NCI-H2029 (cell line): ENCODE results near the gene RDH8.
A peak's percentile ranks its signal among the peaks of the same experiment; 100 is the strongest.
"Not testable (repeated sequence)": the region's sequence is repeated elsewhere in the genome, so short reads cannot be mapped to it uniquely, and the experiment has no call there.

ENCODE experiments used
- DNase-seq: peaks from one replicate; lab custom pipeline; 2025; lab: John Stamatoyannopoulos, UW

The RDH8 gene

DNA sequence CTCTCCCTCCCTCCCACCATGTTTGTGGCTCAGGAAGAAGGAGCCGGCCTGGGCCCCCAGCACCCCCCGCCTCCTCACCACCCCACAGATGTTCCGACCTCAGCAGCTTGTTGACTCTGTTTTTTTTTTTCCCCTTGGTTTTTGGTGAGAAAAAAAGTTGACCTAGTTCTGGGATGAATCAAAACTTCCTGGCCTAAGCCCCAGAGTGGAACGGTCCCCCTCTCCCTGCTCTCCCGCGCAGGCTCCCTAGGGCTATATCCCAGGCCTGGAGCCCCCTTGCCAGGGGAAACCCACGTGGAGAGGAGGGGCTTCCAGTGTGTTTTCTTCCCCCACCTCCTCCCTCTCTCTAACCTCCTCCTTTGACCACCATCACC, 7.0 kb upstream of the RDH8 start:
- DNase-seq = no peak

DNA sequence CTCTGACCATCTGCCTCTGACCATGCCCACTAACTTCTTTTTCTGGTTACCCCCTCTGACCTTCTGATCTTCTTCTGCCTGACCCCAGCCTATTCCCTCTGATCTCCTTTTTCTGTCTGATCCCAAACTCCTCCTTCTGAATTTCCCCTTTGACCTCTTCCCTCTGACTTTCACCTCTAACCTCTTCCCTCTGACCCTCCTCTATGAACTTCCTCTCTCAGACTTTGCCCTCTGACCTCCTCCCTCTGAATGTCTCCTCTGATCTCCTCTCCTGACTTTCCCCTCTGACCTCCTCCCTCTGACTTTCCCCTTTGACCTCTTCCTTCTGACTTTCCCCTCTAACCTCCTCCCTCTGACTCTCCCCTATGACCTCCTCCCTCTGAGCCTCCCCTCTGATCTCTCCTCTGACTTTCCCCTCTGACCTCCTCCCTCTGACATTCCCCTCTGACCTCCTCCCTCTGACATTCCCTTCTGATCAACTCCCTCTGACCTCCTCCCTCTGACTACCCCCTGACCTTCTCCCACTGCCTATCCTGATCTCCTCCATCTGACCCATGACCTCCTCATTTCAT, 6.4 kb upstream of the RDH8 start:
- no peak for DNase-seq

DNA sequence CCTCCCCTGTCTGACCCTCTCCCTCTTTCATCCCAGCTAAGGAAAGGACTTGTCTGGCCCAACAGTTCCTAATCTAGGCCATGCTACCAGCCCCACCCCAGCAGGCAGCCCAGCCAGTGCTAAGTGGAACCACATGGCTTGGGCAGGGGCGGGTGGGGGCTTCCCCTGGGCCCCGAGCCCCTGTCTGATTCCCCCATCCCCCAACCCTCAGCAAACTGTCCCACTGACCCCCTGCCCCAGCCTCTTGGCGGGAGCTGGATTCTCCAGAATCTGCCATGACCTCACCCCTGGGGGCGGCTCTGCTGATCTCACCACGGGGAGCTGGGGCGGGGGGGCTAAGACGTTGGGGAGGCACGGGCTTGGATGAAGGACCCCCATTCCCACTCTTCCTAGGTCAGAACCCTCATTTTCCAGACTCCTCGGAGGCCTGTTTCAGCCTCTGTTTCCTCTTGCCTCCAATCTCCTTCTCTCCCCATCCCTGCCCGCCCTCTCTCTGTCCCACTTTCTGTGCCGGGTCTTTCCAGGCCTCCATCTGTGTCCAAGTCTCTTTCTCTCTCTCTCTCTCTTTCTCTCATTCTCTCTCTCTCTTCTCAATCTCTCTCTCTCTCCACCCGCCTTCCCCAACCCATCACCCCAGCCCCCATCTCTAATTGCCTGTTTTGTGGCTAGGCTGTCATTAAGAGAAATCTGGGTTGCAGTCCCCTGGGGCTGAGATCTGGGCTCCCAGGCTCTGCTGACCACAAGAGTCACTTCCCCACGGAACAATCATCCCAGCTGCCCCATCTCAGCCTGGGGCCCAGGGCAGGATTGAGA, 5.7 kb upstream of the RDH8 start:
- DNase-seq = no peak

DNA sequence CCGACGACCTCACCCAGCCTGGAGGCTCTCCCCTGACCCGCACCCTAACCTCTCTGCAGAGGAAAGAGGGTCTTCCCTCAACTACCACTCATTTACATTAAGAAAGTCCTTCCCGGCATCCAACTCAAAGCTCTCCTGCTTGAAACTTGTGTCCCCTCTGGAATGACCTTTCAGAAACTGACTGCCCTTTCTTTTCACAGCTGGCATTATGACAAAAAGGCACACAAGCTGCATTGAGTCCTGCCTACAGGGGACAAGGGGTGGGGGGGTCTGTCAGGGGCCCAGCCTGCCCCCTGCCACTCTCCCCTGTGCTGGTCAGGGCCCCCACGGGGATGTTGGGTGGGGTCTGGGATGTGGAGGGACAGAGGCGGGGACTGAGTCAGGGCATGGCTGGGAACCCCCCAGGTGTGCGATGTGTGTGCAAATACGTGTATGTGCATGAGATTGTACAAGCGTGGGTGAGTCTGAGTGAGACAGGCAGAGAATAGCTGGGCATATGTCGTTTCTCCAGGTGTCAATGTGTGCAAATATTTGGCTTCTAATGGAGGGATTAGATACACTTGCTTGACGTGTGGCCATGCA, 5.0 kb upstream of the RDH8 start:
- no peak for DNase-seq

DNA sequence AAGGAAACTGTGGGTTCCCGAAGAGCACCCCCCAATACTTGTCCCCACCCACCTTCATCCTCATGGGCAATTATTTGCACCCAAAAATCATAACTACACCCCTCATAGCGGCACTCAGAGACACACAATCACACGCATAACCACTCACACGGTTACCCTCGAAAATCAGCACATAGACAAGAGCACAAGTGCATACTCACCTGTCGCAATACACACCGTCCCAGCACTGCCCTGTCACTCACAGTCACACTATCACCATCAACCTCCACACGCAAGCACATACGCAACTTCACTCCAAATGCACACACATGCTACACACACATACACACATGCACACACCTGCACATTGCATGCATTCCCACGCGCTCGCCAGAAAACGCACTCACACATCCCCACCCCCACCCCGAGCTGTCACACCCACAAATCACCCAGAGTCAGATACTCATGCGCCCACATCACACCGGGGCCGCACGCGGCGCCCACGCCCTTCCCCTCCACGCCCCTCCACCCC, 3.5 kb upstream of the RDH8 start:
- DNase-seq = no peak

- DNase-seq = no peak
These were observed 3.0 kb upstream of the RDH8 start, which contains the start of gene COL5A3 for GRCh38 chr19:10010247-10010691. Gene COL5A3 (minus strand): TSS chr19:10010504. CDS start chr19:10010385, 119 bp downstream.

- DNase-seq = no peak
These were observed 2.3 kb upstream of the RDH8 start for GRCh38 chr19:10010939-10011338.

DNA sequence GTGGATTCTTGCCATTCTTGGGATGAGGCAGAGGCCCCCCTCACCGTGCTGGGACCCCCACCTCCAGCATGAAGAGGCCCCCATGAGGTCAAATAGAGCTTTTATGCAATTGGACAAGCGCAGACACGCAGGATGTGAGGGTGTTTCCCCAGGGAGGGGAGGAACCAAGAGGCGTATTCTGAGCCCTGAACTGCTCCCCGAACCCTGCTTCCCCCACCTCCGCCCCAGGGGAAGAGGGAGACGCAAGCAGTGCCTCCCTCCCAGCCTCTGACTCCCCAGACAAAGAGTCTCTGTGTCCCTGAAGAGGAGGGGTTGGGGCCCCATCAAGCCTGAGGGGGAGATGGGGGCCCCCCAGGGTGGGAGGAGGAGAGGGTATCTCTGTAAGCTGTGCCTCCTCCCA, 1.3 kb upstream of the RDH8 start:
- no peak for DNase-seq

DNA sequence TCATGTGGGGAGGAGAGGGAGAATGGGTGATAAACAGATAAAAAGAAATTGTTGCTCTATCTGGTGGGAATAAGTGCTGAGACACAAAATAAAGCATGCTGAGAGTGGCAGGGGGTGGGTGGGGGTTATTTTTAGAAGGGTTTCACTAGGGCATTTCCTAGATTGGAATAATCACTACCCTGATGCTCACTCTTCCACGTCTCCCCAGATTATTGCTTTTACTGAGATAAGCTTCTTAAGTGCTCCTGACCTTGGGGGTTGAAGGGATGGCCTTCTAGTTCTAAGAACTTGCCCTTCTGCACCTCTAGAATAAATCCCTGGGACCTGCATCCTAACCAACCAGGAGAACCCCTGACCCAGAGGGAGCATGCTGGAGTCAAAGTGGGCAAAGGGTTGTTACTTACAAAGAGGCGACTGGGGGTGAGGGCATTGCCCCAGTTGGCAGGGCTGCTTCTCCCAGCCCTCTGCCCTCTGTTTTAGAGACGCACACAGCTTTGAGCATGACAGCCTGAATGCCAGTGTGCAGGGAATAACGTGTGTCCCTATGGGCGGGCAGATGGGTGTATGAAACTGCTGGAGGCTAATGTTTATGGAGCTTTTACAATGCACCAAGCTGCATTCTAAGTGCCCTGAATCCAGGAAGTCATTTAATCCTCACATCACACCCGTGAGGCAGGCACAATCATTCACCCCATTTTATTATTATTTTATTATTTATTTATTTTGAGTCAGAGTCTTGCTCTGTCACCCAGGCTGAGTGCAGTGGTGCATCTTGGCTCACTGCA, 743 bp downstream of the RDH8 start:
- no peak for DNase-seq

DNA sequence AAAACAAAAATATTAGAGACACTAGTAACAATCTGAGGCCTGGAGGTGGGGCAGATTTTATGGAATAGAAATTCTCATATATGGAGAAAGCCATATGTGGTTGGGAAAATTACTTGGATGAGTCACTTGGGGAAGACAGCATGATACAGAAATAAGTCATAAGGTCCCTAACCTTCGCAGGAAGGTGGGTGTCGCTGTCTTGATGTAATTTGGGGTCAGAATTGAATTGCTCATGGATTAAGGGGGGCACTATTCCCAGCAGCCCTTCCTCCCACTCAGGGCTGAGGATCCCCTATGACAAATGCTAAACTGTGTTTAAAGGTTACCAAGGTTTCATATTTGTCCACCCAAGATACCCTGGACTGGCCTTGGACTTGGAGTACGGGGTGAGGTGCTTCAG, 5.0 kb downstream of the RDH8 start:
- DNase-seq = no peak

GRCh38 chr19:10018786-10019185, 5.5 kb downstream of the RDH8 start:
- no peak for DNase-seq

DNA sequence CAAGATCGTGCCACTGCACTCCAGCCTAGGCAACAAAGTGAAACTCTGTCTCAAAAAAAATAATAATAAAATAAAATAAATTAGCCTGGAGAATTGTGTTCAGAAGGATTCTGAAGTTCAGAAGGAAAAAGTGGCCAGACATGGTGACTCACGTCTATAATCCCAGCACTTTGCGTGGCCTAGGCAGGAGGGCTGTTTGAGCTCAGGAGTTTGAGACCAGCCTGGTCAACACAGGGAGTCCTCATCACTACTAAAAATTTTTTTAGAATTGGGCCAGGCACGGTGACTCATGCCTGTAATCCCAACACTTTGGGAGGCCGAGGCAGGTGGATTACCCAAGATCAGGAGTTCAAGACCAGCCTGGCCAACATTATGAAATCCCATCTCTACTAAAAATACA, 6.0 kb downstream of the RDH8 start:
- no peak for DNase-seq

- no peak for DNase-seq
These were observed 7.6 kb downstream of the RDH8 start for GRCh38 chr19:10020851-10021250.

DNA sequence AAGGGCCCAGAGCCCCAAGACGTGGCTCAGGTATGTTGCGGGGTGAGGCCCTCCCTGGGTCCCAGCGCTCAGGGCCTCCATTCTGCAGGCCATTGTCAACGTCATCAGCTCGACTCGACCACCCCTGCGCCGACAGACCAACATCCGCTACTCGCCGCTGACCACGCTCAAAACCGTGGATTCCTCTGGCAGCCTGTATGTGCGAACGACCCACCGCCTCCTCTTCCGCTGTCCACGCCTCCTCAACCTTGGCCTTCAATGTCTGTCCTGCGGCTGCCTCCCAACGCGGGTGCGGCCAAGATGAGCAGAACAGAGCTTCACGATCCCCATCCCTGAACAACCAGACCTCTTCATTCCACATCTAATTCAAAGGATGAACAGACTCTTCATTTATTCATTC, 8.2 kb downstream of the RDH8 start:
- DNase-seq = no peak

DNA sequence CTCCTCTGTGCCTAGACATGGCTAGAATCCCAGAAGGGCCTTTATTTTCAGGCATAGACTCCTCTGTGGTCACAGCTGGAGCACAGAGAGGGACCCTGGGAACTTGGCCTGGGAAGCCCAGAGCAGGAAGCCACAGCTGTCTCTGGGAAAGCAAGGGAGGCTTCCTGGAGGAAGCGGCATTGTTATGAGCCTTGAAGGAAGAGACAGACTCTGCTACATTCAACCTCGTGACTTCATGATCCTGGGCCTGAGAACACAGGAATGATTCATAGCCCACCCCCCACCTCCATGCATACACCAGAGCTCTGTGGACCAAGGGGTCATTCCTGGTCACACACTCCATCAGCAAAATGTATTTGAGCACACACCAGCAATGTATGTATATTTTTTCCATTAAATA, 8.6 kb downstream of the RDH8 start:
- no peak for DNase-seq

DNA sequence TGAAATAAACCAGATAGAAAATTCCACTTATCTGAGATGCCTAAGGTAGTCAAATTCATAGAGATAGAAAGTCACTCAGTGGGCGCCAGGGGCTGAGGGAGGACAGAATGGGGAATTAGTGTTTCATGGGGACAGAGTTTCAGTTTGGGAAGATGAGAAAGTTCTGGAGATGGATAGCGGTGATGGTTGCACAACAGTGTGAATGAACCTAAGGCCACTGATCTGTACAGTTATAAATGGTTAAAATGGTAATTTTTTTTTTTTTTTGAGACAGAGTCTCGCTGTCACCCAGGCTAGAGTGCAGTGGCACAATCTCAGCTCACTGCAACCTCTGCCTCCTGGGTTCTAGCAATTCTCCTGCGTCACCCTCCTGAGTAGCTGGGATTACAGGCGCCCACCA, 9.8 kb downstream of the RDH8 start:
- not testable (repeated sequence) for DNase-seq

- no peak for DNase-seq
These were observed 13.5 kb downstream of the RDH8 start for GRCh38 chr19:10026744-10027143.

DNA sequence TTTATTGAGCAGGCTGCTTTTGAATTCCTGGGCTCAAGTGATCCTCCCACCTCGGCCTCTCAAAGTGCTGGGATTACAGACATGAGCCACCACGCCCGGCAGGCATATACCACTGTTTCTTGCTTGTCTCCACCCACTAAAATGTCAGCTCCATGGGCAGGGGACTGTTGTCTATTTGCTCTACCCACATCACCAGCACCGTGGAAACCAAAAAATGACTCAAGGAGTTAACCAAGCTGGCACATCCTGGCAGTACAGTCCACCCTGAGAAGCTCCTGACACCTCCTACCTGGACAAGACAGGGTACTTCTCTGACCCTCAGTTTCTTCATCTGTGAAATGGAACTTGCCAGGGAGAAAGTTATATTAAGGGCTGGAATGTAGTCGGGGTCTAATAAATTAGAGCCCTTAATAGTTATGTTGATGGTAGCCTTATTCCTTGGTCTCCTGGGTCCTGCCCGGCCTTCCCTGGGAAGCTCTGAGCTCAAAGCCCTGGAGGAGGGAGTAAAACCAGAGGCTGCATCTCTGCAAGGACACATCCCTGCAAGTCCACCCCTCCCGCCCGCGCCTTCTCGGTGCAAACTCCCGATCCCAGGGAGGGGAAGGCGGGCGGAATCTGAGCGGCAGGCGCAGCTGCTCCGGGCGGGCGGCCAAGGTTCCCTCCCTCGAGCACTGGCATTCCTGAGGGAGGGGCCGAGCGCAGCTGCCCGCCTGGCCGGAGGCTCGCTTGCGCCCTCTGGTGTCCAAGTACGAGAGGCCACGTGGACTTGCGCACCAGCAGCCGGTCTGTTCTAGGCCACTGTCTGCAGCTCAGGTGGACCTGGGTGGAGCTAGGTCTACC, 14.1 kb downstream of the RDH8 start:
- DNase-seq = peak; percentile 90

GRCh38 chr19:10033614-10034013, 20.3 kb downstream of the RDH8 start:
- DNase-seq = no peak

DNA sequence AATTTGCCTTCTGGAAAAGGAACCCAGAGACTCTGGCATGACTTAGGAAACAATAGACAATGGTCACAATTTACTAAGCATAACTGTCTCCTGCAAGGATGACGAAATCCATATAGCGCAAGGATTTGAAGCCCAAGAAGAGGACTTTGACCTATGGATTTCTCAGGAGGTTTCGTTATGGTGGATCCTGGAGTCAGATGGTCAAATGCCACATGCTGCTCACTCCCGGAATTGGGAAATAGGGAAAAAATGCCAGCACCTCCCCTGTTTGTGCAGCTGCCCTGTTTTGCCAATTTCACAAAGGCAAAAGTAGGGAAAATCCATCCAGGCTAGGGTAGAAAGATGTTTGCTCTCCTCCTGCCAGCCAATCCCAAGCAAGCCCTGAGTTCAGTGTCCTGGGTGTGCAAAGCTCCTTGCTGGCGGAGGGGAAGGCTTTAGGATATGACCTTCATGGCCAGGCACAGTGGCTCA, 23.4 kb downstream of the RDH8 start:
- no peak for DNase-seq

DNA sequence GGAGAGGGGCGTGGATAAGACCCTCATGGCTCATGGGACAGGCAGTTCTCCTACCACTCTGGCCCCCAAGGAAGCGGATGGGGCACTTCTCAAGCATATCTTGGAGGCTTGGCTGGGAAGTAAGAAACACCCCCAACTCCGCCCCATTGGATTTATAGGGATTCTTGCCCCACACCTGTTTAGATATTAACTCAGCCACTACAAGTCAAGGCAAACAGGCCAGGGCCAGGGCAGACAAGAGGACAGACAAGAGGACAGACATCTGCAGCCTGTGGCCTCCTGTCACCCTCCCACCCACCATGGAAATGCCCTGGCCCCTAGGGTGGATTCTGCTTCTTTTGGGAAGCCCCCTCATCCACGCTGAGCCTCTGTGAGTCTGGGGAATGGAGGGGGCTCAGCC, 24.1 kb downstream of the RDH8 start:
- DNase-seq = no peak
